GM21360 (cell line): ENCODE results near the gene ACTBL2.
"Not testable (repeated sequence)": the region's sequence is repeated elsewhere in the genome, so short reads cannot be mapped to it uniquely, and the experiment has no call there.

Experiments
- ATAC-seq: cut with Tn5 transposase; IDR thresholded peaks from one replicate; pipeline ENCODE4 v1.9.1; 2021; ENCODE audit warnings: mild to moderate bottlenecking, moderate library complexity; ENCODE audit not compliant: unreplicated experiment

Gene ACTBL2

GRCh38 chr5:57482671-57483106 is at the start of gene ACTBL2:
Gene ACTBL2, minus strand, starts transcription at chr5:57482811. Its CDS starts 104 bp downstream, at chr5:57482707.
- ATAC-seq: no peak

- ATAC-seq: no peak
These were observed 48.7 kb upstream of the ACTBL2 start for GRCh38 chr5:57531333-57531732.

DNA sequence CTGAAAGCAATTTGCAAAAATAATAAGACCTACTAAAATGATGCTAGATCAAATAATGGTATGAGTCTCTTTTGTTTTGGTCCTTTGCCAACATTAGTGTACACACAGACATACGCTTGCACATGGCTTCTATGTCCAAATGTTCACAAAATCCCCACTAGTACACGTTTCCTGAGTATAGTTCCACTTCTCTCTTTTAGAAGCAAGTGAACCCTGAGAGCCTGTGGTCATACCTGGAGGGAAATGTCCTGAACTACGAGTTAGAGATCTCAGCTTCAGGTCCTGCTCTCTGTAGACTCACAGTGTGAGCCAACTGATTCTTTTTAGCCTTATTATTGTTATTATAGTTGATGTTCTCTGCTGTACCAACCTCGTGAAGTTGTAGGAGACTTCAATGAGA is 47.3 kb upstream of the ACTBL2 start:
- ATAC-seq: no peak

GRCh38 chr5:57527870-57528269 is 45.3 kb upstream of the ACTBL2 start:
- ATAC-seq: no peak

DNA sequence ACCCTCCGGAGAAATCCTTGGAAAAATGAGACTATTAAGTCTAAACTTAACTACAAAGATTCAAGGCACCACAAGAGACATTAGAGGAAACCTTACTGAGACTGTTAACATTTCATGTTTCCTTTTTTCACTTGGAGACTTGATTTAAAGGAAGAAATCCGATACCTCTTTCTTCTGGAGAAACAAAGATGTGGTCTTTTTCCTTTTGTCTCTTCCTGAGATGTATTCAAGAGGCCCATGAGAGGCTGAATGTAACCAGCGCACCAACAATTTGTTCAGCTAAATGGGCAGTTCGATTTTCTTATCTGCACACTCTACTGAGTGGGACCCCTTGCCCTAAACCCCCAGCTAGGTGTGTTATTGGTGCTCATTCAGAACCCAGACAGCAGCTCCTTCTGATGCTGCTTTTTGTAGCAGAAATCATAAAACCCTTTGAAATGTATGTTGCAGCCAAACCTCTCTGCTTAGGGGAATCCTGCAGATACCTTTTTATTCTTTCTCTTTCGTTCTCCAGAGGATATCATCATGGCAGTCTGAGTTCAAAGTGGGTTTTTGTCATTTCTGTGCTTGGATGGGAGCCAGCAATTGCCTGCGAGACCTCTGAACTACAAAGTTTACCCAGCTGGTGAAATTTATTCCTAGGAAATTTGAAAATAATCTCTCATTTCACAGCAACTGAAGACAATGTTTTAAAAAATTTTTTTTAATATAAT is 41.9 kb upstream of the ACTBL2 start:
- no peak for ATAC-seq

DNA sequence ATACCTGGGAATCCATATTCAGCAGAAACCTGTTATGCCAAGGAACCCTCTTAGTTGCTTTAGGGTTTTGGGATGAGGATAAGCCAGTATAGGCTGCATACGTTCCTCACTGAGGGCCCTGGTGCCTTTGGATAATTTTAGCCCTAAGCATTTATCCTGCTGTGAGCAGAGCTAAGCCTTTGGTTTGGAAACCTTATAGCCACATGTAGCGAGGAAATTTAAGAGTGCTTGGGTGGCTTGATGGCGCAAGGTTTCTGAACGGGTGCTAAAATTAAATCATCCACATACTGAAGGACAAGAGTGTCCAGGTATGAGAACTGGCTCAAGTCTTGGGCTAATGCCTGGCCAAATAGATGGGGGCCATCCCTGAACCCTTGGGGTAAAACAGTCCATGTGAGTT is 39.9 kb upstream of the ACTBL2 start:
- ATAC-seq: not testable (repeated sequence)

- not testable (repeated sequence) for ATAC-seq
These were observed 35.8 kb upstream of the ACTBL2 start for GRCh38 chr5:57518415-57518814.

DNA sequence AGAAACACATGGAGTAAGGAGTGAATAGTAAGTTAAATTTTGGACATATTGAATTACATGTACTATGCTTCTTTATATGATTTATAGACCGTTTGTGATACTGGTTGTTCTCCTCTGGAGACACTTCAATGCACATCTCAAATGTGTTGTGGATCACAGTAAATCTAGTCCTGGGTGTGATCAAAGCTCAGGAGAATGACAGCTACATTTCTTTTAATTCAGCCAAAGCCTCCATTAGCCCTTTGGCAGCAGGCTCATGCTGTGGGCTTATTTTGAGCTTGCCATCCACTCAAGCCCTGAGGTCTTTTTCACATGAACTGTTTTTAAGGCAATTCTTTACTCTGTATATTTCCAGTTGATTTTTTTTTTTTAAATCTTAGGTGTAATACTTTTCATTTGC is 34.6 kb upstream of the ACTBL2 start:
- no peak for ATAC-seq

- no peak for ATAC-seq
These were observed 31.2 kb upstream of the ACTBL2 start for GRCh38 chr5:57513785-57514184.

DNA sequence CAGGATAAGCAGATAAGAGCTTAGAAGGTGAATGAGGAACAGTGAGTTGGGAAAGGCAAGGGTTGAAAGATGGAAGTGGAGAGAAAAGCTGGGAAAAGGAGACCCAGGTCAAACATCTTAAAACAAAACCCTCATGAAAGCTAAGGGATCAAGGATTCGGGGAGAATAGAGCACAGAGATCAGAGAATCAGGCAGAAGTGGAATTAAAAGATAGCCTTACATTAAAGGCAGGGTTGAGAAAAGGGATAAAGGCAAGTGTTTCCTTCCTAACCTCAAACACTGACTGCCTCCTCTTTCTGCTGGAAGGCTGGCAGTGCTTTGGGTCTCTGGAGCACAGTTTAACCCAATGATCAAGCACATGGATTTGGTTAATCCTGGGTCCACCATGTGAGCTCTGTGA is 28.7 kb upstream of the ACTBL2 start:
- no peak for ATAC-seq

DNA sequence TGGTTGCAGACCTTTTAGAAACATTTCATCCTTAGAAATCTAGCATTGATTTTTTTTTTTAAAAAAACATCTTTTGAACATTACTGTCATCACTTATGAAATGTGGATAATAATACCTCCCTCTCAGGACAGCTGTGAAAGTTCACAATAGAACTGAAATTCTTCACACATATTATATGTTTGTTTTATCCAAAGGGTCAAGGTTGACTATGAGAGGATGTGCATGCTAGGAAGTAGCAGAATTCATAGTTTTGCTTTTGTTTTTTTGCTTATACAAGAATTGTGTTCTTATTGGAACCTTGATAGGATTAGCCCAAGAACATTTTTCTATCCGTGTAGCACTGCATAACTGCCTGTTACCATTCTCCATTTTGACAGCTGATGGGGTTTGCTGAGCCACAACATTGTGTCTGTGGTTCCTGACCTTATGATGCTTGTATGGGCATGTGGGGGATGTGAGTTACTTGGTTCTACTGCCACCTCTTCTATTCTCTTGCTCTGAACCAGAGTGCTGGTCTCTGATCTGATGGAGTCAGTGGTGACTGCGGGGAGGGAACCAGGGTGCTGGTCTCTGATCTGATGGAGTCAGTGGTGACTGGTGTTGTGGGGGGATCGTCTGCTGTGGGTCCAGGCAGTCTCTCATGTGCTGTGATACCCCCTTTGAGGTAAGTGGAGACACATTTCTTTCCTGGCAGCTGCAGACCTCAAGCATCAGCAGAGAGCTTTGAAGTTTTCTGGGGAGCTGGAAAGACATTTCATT is 27.1 kb upstream of the ACTBL2 start:
- ATAC-seq: no peak

DNA sequence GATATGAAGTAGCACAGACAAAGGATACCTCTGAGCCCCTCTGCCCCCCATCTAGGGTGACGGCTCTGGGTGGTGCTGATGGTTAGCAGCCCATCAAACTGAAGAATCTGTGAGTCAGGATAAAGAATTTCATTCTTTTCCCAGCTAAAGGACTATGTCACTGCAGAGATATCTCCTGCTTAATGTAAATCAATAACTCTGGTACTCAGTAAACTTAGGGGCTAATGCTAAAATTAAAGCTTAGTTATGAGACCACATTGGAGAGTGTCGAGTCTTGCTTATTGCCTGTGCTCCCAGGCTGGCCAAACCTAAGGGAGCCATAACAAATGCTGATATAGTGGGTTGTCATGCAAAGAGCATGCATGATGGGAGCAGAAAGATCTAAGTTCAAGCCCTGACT is 25.6 kb upstream of the ACTBL2 start:
- ATAC-seq: no peak

DNA sequence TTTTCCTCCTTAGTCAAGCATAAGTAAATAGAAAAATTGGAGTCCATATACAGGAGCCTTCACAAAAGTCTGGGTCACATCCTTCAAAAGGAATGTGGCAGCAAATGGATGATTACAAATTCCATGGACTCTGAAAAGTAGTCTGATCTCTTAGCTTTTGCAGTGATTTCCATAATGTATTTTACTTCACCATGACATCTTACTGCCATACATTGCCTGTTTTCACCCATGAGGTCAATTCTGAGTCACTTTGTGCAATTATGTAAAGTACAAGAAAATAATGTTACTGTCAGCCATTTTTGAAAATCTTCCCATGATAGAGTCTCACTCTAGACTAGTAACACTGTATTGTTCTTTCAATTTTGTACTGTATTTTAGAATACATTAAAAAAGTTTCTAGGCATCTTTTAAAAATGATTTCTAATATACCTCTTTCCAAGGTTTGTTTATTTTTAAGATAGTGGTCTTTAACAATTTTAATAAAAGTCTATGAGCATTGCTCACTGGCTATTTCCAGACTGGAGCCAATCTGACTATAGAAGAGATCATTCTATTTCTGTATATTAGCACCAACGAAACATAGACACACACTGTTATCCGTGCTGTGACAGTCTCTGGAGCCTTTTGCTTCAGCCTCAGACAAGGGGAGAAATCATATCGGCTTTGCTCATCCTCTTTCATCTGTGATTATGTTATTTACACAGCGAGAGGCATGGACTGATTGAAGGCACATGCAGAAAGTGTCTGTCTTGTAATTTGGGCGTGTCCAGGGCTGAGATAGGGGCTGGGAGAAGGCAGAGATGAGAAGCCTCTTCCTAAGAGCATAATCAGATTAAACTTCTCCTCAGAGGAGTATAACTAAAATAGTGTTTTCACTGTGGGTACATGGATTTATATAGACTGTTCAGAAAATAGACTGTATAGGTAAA is 22.9 kb upstream of the ACTBL2 start:
- no peak for ATAC-seq

GRCh38 chr5:57504357-57504756 is 21.7 kb upstream of the ACTBL2 start:
- no peak for ATAC-seq

DNA sequence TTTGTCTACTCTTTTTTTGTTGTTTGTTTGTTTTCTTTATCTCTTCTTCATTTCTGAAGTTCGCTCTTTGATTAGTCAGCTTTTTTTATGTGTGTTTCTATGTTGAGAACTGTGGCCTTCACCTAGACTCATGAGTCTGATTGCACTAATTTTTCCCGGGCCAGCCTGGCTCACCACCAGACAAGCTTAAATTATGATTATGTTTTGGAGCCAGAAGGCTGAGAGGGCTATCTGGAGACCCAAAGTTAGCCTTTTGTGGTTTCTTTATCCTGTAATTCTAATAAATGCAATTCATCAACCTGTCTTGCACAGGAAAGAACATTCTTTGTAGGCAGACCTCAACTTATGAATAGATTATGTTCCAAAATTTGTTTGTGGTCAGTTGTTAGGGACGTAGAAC is 20.8 kb upstream of the ACTBL2 start:
- ATAC-seq: no peak

- ATAC-seq: no peak
These were observed 19.0 kb upstream of the ACTBL2 start for GRCh38 chr5:57501414-57502201.

DNA sequence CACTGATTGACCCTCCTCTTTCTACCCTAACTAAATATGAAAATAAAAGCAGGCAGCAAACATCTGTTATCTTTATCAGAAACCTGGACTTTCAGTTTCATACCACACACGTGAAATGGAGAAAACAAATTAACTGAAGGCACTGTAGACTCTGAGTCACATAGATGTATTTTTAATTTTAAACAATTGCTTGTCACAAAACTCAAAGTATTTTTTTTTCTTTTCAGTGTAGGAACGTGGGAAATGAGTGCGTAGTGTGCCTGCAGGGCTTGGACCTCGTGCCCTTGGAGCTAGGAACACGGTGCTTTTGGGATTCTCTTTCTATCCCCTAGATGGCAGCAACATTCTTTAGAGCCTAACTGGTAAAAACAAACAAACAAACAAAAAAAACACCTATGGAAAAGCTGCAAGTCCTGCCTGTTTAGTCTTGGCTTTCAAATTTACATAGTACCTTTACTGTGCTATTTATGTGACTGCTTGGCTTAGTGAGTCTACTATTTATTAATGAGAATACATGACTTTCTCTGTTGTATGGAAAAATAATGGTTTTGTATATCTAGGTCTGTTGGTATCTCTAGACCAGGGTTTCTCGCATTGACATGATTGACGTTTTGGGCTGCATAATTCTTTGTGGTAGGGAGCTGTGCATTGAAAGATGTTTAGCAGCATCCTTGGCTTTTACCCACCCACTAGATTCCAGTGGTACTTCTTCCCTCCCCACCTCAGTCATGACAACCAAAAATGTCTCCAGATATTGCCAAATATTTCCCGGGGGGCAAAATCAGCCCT is 16.8 kb upstream of the ACTBL2 start:
- peak; percentile 83 for ATAC-seq

DNA sequence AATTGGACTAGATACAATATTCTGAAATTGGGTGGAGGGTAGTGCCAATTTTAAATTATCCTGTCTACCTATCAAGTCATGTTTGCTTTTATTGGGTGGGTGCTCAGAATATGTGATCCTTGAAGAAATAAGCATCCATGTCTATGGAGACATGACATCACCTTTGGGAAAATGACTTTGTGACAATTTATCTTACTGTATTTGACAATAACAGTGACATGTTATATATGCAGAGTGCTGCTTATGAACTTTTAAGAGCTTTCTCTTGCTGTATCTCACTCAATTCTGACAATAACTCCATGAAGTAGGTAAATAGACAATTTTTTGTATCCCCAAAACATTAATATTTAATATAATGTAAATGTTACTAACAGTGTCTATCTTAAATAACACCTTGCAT is 15.1 kb upstream of the ACTBL2 start:
- ATAC-seq: no peak

- no peak for ATAC-seq
These were observed 12.9 kb upstream of the ACTBL2 start for GRCh38 chr5:57495285-57496086.
